ENCODE measurements around the gene GPX7. TPM values are rescaled to one million over a fixed set of nuclear protein-coding genes. Genes with fewer than 3 reads are reported as not detected.

The GPX7 gene
- total RNA-seq, 1 experiment from 2014 or later = 0.07 TPM

GRCh38 chr1:52585474-52585873, 16.7 kb upstream of the GPX7 start:
- DNase-seq (ENCODE audit: extremely low read depth, low read depth) = no peak

- DNase-seq (ENCODE audit: extremely low read depth, low read depth) = no peak
Observed at GRCh38 chr1:52588027-52588426, 14.1 kb upstream of the GPX7 start.

- DNase-seq (ENCODE audit: extremely low read depth, low read depth) = no peak
Observed at GRCh38 chr1:52588535-52588934, 13.6 kb upstream of the GPX7 start.

- no peak for DNase-seq (ENCODE audit: extremely low read depth, low read depth)
Observed at GRCh38 chr1:52590266-52590665, 11.9 kb upstream of the GPX7 start.

GRCh38 chr1:52592637-52593323, 9.4 kb upstream of the GPX7 start:
- no peak for DNase-seq (ENCODE audit: extremely low read depth, low read depth)

GRCh38 chr1:52593495-52593894, 8.7 kb upstream of the GPX7 start:
- no peak for DNase-seq (ENCODE audit: extremely low read depth, low read depth)

- DNase-seq (ENCODE audit: extremely low read depth, low read depth) = no peak
Observed at GRCh38 chr1:52595061-52595460, 7.1 kb upstream of the GPX7 start.

GRCh38 chr1:52597912-52598311, 4.3 kb upstream of the GPX7 start:
- DNase-seq (ENCODE audit: extremely low read depth, low read depth) = no peak

GRCh38 chr1:52598729-52599128, 3.4 kb upstream of the GPX7 start:
- DNase-seq (ENCODE audit: extremely low read depth, low read depth) = no peak

GRCh38 chr1:52599236-52599635, 2.9 kb upstream of the GPX7 start:
- DNase-seq (ENCODE audit: extremely low read depth, low read depth) = no peak

GRCh38 chr1:52600533-52601179, 1.5 kb upstream of the GPX7 start:
- DNase-seq (ENCODE audit: extremely low read depth, low read depth) = no peak

- no peak for DNase-seq (ENCODE audit: extremely low read depth, low read depth)
Observed at GRCh38 chr1:52601519-52601918, 652 bp upstream of the GPX7 start.

GRCh38 chr1:52602856-52603600, 857 bp downstream of the GPX7 start:
- no peak for DNase-seq (ENCODE audit: extremely low read depth, low read depth)

GRCh38 chr1:52603630-52604029, 1.5 kb downstream of the GPX7 start:
- DNase-seq (ENCODE audit: extremely low read depth, low read depth) = no peak

GRCh38 chr1:52604063-52604770, 2.0 kb downstream of the GPX7 start:
- DNase-seq (ENCODE audit: extremely low read depth, low read depth) = no peak

GRCh38 chr1:52613636-52614373, 11.6 kb downstream of the GPX7 start:
- DNase-seq (ENCODE audit: extremely low read depth, low read depth) = no peak

GRCh38 chr1:52614671-52615070, 12.5 kb downstream of the GPX7 start:
- DNase-seq (ENCODE audit: extremely low read depth, low read depth) = no peak

GRCh38 chr1:52615489-52616042, 13.4 kb downstream of the GPX7 start:
- no peak for DNase-seq (ENCODE audit: extremely low read depth, low read depth)

- no peak for DNase-seq (ENCODE audit: extremely low read depth, low read depth)
Observed at GRCh38 chr1:52621950-52622349, 19.8 kb downstream of the GPX7 start.

- DNase-seq (ENCODE audit: extremely low read depth, low read depth) = no peak
Observed at GRCh38 chr1:52623812-52624211, 21.6 kb downstream of the GPX7 start.

Data from NCI-H460 (cell line).